Thoracic aorta (tissue), 2 donors: ENCODE results near the gene PDE4B. TPM values are rescaled to one million over a fixed set of nuclear protein-coding genes. Genes with fewer than 3 reads are reported as not detected.

ENCODE experiments used
- ATAC-seq: fragments of 150-250 bp; one replicate; pipeline ENCODE4 v1.8.0; 2017; ENCODE audit warnings: low read depth; ENCODE audit not compliant: insufficient number of reproducible peaks, low FRiP score
- DNase-seq: peaks from one replicate; pipeline ENCODE4 v3.0.0-alpha.2; 2020; ENCODE audit warnings: low spot score
- H3K27ac ChIP-seq, 2 donors: fragments of 200-600 bp; sonication (generic); 1 replicate in 1 of 2; 2 replicates in 1 of 2; pipeline ENCODE4 v1.5.1; 2016; ENCODE audit warnings: mild to moderate bottlenecking in 2 of 2, moderate library complexity in 2 of 2
- H3K27me3 ChIP-seq: fragments of 200-600 bp; sonication (generic); replicated peaks from 2 replicates; pipeline ENCODE4 v1.6.0; 2016; ENCODE audit warnings: mild to moderate bottlenecking; ENCODE audit not compliant: insufficient read depth
- H3K36me3 ChIP-seq: fragments of 200-600 bp; sonication (generic); one replicate; pipeline ENCODE4 v1.5.1; 2016
- H3K4me1 ChIP-seq, 2 donors: fragments of 200-600 bp; sonication (generic); 1 replicate in 1 of 2; 2 replicates in 1 of 2; pipeline versions ENCODE4 v1.5.1 to v1.6.0; 2016; ENCODE audit warnings: low read depth in 2 of 2, mild to moderate bottlenecking in 1 of 2; ENCODE audit not compliant: control insufficient read depth in 1 of 2
- H3K4me3 ChIP-seq: fragments of 200-600 bp; sonication (generic); 2 replicates; pipeline ENCODE4 v1.5.1; 2016; ENCODE audit warnings: mild to moderate bottlenecking
- H3K9me3 ChIP-seq: fragments of 200-600 bp; sonication (generic); 2 replicates; pipeline ENCODE4 v1.5.1; 2016
- total RNA-seq, 2 donors: library from RNA; depleted of rRNA; stranded (reverse); fragments of >200 nt; gene quantifications; one replicate each; pipeline versions ENCODE4 v1.1.0 to v1.2.3, GENCODE V29; 2016
- TF ChIP-seq, protein P1 (sequence below): fragments of 200-600 bp; sonication (generic); IDR thresholded peaks from one replicate; pipeline ENCODE4 v1.5.1; 2019; ENCODE audit warnings: antibody characterized with exemption

Gene PDE4B
- total RNA-seq, 2 donors from 2014 or later = 29.0 to 42.4 TPM

DNA sequence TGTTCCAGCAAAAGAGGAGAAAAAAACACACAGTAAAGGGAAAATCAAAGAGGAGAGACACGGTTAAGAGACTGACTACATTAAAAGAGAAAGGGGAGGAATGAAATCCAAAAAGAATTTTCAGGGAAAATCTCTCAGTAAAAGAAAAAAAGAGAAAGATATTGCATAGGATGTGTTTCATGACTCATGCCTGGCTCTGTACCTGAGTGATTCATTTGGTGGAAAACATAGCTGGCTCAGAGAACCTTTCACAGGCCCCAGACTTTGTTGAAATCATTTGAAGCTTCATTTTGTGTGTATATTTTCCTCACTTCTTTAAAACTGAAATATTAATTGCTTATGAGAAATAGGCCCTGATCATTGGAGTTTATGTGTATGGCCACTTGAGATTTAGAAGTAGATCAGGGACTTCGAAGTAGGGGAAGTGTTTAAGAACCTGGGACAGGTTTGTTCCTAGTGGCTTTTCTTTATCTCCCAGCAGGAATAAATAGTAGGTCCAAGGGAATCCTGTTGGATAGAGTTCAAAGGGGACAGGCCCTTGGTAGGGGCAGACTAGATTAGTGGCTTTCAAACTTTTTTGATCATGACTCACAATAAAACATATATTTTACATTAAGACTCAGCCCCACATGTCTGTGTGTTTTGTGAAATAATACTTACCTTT is 502.1 kb downstream of the PDE4B start:
- H3K4me1 ChIP-seq = peaks cover 0 to 4% of the 10 kb centered on the region in 2 donors
- no peaks in the 10 kb centered on the region for H3K27me3 ChIP-seq
- H3K4me3 ChIP-seq = no peak overlapping the region
- no peaks in the 10 kb centered on the region for H3K9me3 ChIP-seq
- no peaks in the 10 kb centered on the region for H3K36me3 ChIP-seq
- TF ChIP-seq, protein P1, sequence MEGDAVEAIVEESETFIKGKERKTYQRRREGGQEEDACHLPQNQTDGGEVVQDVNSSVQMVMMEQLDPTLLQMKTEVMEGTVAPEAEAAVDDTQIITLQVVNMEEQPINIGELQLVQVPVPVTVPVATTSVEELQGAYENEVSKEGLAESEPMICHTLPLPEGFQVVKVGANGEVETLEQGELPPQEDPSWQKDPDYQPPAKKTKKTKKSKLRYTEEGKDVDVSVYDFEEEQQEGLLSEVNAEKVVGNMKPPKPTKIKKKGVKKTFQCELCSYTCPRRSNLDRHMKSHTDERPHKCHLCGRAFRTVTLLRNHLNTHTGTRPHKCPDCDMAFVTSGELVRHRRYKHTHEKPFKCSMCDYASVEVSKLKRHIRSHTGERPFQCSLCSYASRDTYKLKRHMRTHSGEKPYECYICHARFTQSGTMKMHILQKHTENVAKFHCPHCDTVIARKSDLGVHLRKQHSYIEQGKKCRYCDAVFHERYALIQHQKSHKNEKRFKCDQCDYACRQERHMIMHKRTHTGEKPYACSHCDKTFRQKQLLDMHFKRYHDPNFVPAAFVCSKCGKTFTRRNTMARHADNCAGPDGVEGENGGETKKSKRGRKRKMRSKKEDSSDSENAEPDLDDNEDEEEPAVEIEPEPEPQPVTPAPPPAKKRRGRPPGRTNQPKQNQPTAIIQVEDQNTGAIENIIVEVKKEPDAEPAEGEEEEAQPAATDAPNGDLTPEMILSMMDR = no peak
- H3K27ac ChIP-seq = no peak overlapping the region
- ATAC-seq = no peak
- DNase-seq = no peak

DNA sequence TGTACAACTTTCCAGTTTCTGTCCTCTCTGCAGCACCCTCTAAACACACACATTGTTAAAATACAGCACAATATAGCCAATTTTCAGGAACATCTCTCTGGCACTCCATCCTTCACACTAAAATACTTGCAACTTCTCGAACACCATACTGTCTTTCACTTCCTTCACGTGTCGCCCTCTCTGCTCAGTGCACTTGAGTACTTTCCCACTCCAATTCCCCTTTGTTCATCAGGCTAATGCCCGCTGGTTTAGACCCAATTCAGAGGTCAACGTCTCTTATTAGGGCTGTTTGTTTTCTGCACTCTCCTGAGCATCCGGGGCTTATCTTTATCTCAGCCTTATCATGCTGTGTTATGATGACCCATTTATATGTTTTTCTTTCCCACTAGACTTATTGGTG is 503.1 kb downstream of the PDE4B start:
- ATAC-seq (no peak), DNase-seq (no peak)
- Histone ChIP-seq H3K27ac (no peak overlapping the region), H3K36me3 (no peaks in the 10 kb centered on the region), H3K27me3 (no peaks in the 10 kb centered on the region), H3K4me3 (no peak overlapping the region), H3K4me1 (peaks cover 3 to 4% of the 10 kb centered on the region in 2 donors), H3K9me3 (no peaks in the 10 kb centered on the region)
- TF ChIP-seq, protein P1 = no peak

DNA sequence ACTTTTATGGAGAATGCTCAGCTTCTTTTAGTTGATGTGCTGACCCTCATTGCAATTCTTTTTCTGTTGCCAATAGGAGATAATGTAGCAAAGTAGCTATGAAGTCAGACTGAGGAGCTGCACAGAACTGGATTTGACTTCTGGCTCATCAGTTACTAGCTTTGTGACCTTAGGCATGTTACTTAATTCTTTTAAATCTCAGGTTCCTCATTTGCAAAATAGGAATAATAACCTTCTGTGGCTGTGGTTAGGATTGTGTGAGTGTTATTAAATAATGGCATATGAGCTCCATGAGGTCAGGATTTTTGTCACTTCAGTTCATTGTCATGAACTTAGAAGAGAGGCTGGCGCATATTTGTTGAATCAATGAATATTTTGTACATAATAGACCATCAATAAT is 503.7 kb downstream of the PDE4B start:
- no peak for ATAC-seq

DNA sequence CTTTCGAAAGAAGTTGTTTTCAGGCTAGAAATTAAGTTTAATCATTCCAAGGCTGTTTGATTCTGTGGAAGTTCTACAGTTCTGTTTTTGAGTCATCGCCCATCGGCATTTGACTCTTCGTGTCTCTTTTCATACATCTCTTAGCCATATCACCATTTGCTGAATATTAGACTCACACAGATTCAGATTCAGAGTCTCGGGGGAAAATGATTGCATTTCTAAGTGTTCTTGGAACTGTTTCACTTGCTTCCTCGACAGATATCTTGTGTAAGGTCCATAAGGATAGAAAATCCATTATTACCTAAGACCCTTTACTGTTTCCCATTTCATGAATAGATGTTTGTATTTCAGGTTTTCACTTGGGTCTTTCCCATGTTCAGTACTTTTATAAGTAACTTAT is 504.3 kb downstream of the PDE4B start:
- H3K9me3 ChIP-seq = no peaks in the 10 kb centered on the region
- TF ChIP-seq, protein P1 = no peak
- ATAC-seq (no peak), DNase-seq (no peak)
- peaks cover 4 to 12% of the 10 kb centered on the region in 2 donors for H3K4me1 ChIP-seq
- H3K27me3 ChIP-seq = no peaks in the 10 kb centered on the region
- no peaks in the 10 kb centered on the region for H3K36me3 ChIP-seq
- H3K4me3 ChIP-seq = no peak overlapping the region
- no peak overlapping the region for H3K27ac ChIP-seq

More for the DNA sequence above, 503.7 kb downstream of the PDE4B start:
- TF ChIP-seq, protein P1 = no peak
- no peaks in the 10 kb centered on the region for H3K9me3 ChIP-seq
- peaks cover 4 to 8% of the 10 kb centered on the region in 2 donors for H3K4me1 ChIP-seq
- H3K27me3 ChIP-seq = no peaks in the 10 kb centered on the region
- H3K4me3 ChIP-seq = no peak overlapping the region
- no peak overlapping the region for H3K27ac ChIP-seq
- H3K36me3 ChIP-seq = no peaks in the 10 kb centered on the region
- no peak for DNase-seq

DNA sequence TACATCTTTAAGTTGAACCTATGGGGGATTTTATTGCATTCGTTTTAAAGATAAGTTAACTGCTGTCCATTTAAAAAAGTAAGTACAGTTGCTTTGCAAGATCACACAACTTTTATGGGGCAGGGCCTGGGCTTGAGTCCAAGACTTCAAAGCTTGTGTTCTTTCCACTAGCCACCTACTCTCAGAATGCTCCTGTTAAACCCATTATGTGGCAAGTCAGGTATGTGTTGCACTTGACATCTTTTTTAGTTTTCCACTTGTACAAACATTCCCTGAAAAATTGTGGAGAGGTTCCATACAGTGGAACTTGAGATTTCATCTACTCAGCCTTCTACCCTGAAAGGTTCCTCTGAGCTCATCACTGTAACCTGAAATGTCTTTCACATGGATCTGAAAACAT is 505.8 kb downstream of the PDE4B start:
- TF ChIP-seq, protein P1 = no peak
- Histone ChIP-seq H3K36me3 (no peaks in the 10 kb centered on the region), H3K4me1 (peaks cover 4 to 12% of the 10 kb centered on the region in 2 donors), H3K27ac (no peak overlapping the region), H3K4me3 (no peak overlapping the region), H3K27me3 (no peaks in the 10 kb centered on the region), H3K9me3 (no peaks in the 10 kb centered on the region)
- no peak for ATAC-seq
- DNase-seq = no peak
